A549 (cell line): ENCODE data around the gene ZBTB12. TPM values are rescaled to one million over a fixed set of nuclear protein-coding genes. Genes with fewer than 3 reads are reported as not detected.

Experiments used
- ATAC-seq, 2 experiments: fragments of 200-7000 bp in 1 of 2; fragments of >200 bp in 1 of 2; cut with Nextera tagmentation in 1 of 2; cut with Tn5 transposase in 1 of 2; 3 replicates each; pipeline versions ENCODE4 v1.8.0 to v1.9.1; 2018 to 2020; ENCODE audit warnings: mild to moderate bottlenecking in 1 of 2, moderate library complexity in 1 of 2
- CTCF ChIA-PET: fragments of 300-600 bp; sonication (Branson Sonifier 250); formaldehyde crosslinking; extraction: SDS; loops from one replicate; lab custom pipeline; 2021; ENCODE audit warnings: antibody characterized with exemption, inconsistent platforms; lab: Yijun Ruan, JAX
- POLR2A ChIA-PET: fragments of 350-600 bp; formaldehyde crosslinking; extraction: SDS; loops from one replicate; lab custom pipeline; 2021; ENCODE audit warnings: antibody characterized with exemption, inconsistent platforms; lab: Yijun Ruan, JAX
- DNase-seq, 2 experiments: peaks; one replicate each; pipeline versions ENCODE4 v3.0.0 to v3.0.0-alpha.2; 2011 to 2016; ENCODE audit warnings: low read depth in 1 of 2, low spot score in 1 of 2
- FAIRE-seq: peaks from 2 replicates; lab custom pipeline; 2011; peaks lifted over from hg19 to GRCh38; lab: Jason Lieb, UNC
- H3K27ac ChIP-seq, 2 experiments: fragments of >200 bp; sonication (Bioruptor Twin); formaldehyde crosslinking; 3 replicates each; pipeline ENCODE4 v1.5.1; 2016 to 2017
- H3K4me1 ChIP-seq: fragments of >200 bp; sonication (Bioruptor Twin); formaldehyde crosslinking; 3 replicates; pipeline ENCODE4 v1.6.1; 2016
- H3K4me2 ChIP-seq: fragments of >200 bp; sonication (Bioruptor Twin); formaldehyde crosslinking; 3 replicates; pipeline ENCODE4 v1.6.1; 2016
- H3K4me3 ChIP-seq: fragments of >200 bp; sonication (Bioruptor Twin); formaldehyde crosslinking; 3 replicates; pipeline ENCODE4 v1.5.1; 2016
- H3K9me3 ChIP-seq: fragments of >200 bp; sonication (Bioruptor Twin); formaldehyde crosslinking; 3 replicates; pipeline ENCODE4 v1.6.1; 2016
- ATOH8 ChIP-seq: fragments of 250-450 bp; sonication (Bioruptor Pico); IDR thresholded peaks from 2 replicates; pipeline ENCODE4 v1.5.0; 2020; ENCODE audit warnings: low read depth, mild to moderate bottlenecking, moderate library complexity
- BHLHE40 ChIP-seq: IDR thresholded peaks from 2 replicates; pipeline ENCODE4 v1.6.1; 2012; ENCODE audit warnings: low read depth, low read length, inconsistent platforms
- CHD2 ChIP-seq: fragments of 150-350 bp; IDR thresholded peaks from 2 replicates; pipeline ENCODE4 v1.6.1; 2014; ENCODE audit warnings: low read length; ENCODE audit not compliant: partially characterized antibody
- CHD4 ChIP-seq: fragments of 200-600 bp; sonication (generic); IDR thresholded peaks from 2 replicates; pipeline ENCODE4 v1.6.1; 2016; ENCODE audit warnings: antibody characterized with exemption, mild to moderate bottlenecking, borderline replicate concordance
- CTCF ChIP-seq: fragments of >200 bp; sonication (Bioruptor Twin); formaldehyde crosslinking; IDR thresholded peaks from 3 replicates; pipeline ENCODE4 v1.5.1; 2016
- E2F6 ChIP-seq: IDR thresholded peaks from 2 replicates; pipeline ENCODE4 v1.6.1; 2012; ENCODE audit warnings: low read depth, borderline replicate concordance
- EP300 ChIP-seq, 2 experiments: fragments of >200 bp; sonication (Bioruptor Twin); formaldehyde crosslinking; IDR thresholded peaks; 2 replicates in 1 of 2; 3 replicates in 1 of 2; pipeline ENCODE4 v1.6.1; 2016 to 2017
- FOSB ChIP-seq: fragments of 250-450 bp; sonication (Bioruptor Pico); IDR thresholded peaks from 2 replicates; pipeline ENCODE4 v1.5.0; 2020; ENCODE audit warnings: mild to moderate bottlenecking, moderate library complexity
- FOSL2 ChIP-seq, 2 experiments: fragments of 450-650 bp in 1 of 2; fragments of >200 bp in 1 of 2; sonication (Bioruptor Twin) in 1 of 2; formaldehyde crosslinking; IDR thresholded peaks; 2 replicates each; pipeline versions ENCODE4 v1.5.0 to v1.6.1; 2016 to 2020; ENCODE audit warnings: mild to moderate bottlenecking in 1 of 2, moderate library complexity in 1 of 2
- FOXS1 ChIP-seq: fragments of 250-450 bp; sonication (Bioruptor Pico); IDR thresholded peaks from 2 replicates; pipeline ENCODE4 v1.5.0; 2020; ENCODE audit warnings: mild to moderate bottlenecking, moderate library complexity
- GATA3 ChIP-seq: IDR thresholded peaks from 2 replicates; pipeline ENCODE4 v1.6.1; 2012; ENCODE audit warnings: borderline replicate concordance
- JUN ChIP-seq, 2 experiments: fragments of >200 bp; sonication (Bioruptor Twin); formaldehyde crosslinking; IDR thresholded peaks; 2 replicates in 1 of 2; 3 replicates in 1 of 2; pipeline ENCODE4 v1.6.1; 2016 to 2017
- MAFK ChIP-seq: fragments of 450-650 bp; IDR thresholded peaks from 2 replicates; pipeline ENCODE4 v1.6.1; 2014; ENCODE audit not compliant: partially characterized antibody
- MAX ChIP-seq: IDR thresholded peaks from 2 replicates; pipeline ENCODE4 v1.6.1; 2012
- MYC ChIP-seq: IDR thresholded peaks from 2 replicates; pipeline ENCODE4 v1.6.1; 2012; ENCODE audit warnings: mild to moderate bottlenecking, inconsistent platforms, low read length, improper control_type of control experiment, borderline replicate concordance
- NR3C1 ChIP-seq: fragments of >200 bp; sonication (Bioruptor Twin); formaldehyde crosslinking; IDR thresholded peaks from 3 replicates; pipeline ENCODE4 v1.6.1; 2017
- PHF8 ChIP-seq: fragments of 200-600 bp; sonication (generic); IDR thresholded peaks from 2 replicates; pipeline ENCODE4 v1.6.1; 2016; ENCODE audit warnings: low read depth, mild to moderate bottlenecking, antibody characterized with exemption, moderate library complexity, borderline replicate concordance
- POLR2A ChIP-seq: IDR thresholded peaks from 2 replicates; pipeline ENCODE4 v1.6.1; 2012; ENCODE audit warnings: mild to moderate bottlenecking, low read length
- RARB ChIP-seq: fragments of 250-450 bp; sonication (Bioruptor Pico); IDR thresholded peaks from 2 replicates; pipeline ENCODE4 v1.8.0; 2021; ENCODE audit warnings: mild to moderate bottlenecking, moderate library complexity
- RCOR1 ChIP-seq: fragments of 150-350 bp; IDR thresholded peaks from 2 replicates; pipeline ENCODE4 v1.6.1; 2014; ENCODE audit warnings: antibody characterized with exemption, low read length, low read depth
- RFX5 ChIP-seq: fragments of 450-650 bp; IDR thresholded peaks from 2 replicates; pipeline ENCODE4 v1.7.1; 2014; ENCODE audit warnings: antibody characterized with exemption, mild to moderate bottlenecking, moderate library complexity
- RNF2 ChIP-seq: fragments of 200-600 bp; sonication (generic); IDR thresholded peaks from 2 replicates; pipeline ENCODE4 v1.6.1; 2016; ENCODE audit warnings: low read depth, mild to moderate bottlenecking, antibody characterized with exemption, moderate library complexity, borderline replicate concordance
- SREBF2 ChIP-seq: fragments of 450-650 bp; IDR thresholded peaks from 2 replicates; pipeline ENCODE4 v1.6.1; 2014; ENCODE audit warnings: mild to moderate bottlenecking, moderate library complexity
- TFCP2L1 ChIP-seq: fragments of 250-450 bp; sonication (Bioruptor Pico); IDR thresholded peaks from 2 replicates; pipeline ENCODE4 v1.5.0; 2021; ENCODE audit warnings: mild to moderate bottlenecking
- USF2 ChIP-seq: fragments of 450-650 bp; IDR thresholded peaks from 2 replicates; pipeline ENCODE4 v1.6.1; 2014; ENCODE audit warnings: antibody characterized with exemption
- ZC3H11A ChIP-seq: fragments of 450-650 bp; IDR thresholded peaks from 2 replicates; pipeline ENCODE4 v1.6.1; 2014; ENCODE audit warnings: antibody characterized with exemption, mild to moderate bottlenecking
- ZFP36 ChIP-seq: fragments of 450-650 bp; IDR thresholded peaks from 2 replicates; pipeline ENCODE4 v1.6.1; 2014; ENCODE audit warnings: borderline replicate concordance; ENCODE audit not compliant: partially characterized antibody
- ZNF302 ChIP-seq: fragments of 250-450 bp; sonication (Bioruptor Pico); IDR thresholded peaks from 2 replicates; pipeline ENCODE4 v1.9.0; 2021; ENCODE audit warnings: inconsistent platforms, mild to moderate bottlenecking, moderate library complexity
- whole genome bisulfite sequencing: methylation state at CpG from one replicate; pipeline ENCODE4 v1.1.6; 2017; ENCODE audit errors: missing lambda C conversion rate; 5-methylcytosine and 5-hydroxymethylcytosine counted together
- polyA plus RNA-seq, 4 experiments: library from polyadenylated mRNA; depleted of rRNA in 3 of 4; stranded (reverse); fragments of >200 nt; fragmentation: RNase III in 1 of 4; extraction: RNeasy Plus Mini Kit Qiagen cat#74134 plus additional on column Dnase treatment in 1 of 4; gene quantifications; 2 replicates in 3 of 4; 3 replicates in 1 of 4; pipeline ENCODE4 v1.2.3, GENCODE V29; 2011 to 2017

The ZBTB12 gene
- polyA plus RNA-seq, 2 of the 4 experiments (the other 2 are of a cell fraction) = 2.2 to 10.0 TPM

- Histone ChIP-seq H3K4me1 (peaks cover 4% of the 10 kb centered on the region; the same call in 1 of the 3 replicates), H3K27ac (peak within 1 kb of the TSS; percentile 69 to 81)
- POLR2A ChIA-PET = interaction anchor here (0.6 to 1.2 kb wide), 8 partner anchors 21 to 159 kb away, joined by 3 to 13 read pairs (median 4); partner anchors contain the start of genes ABHD16A, HSPA1A, HSPA1B and HSPA1L
- TF ChIP-seq FOSB (CRISPR knock-in tag) (no peak), USF2 (peak; percentile 98), MYC (no peak), RFX5 (peak; percentile 77; the same call in 1 of the 2 replicates), POLR2A (peak; percentile 85), FOSL2 (IDR thresholded peaks at IDR 0.05) (no peak), FOSL2 (CRISPR knock-in tag; IDR thresholded peaks at IDR 0.05) (peak; percentile 72), EP300 (IDR thresholded peaks at IDR 0.05) (no peak), MAFK (no peak), PHF8 (peak; percentile 72), RNF2 (no peak), E2F6 (peak; percentile 60), ATOH8 (CRISPR knock-in tag) (no peak), JUN (IDR thresholded peaks at IDR 0.05) (0 out of 5 replicates have a peak, but pooled peaks of 1 of the 2 experiments have one; percentile 29), MAX (peak; percentile 71), ZC3H11A (no peak)
- TF ChIP-seq, all 56 proteins: peak for 8
- no peak for FAIRE-seq
- CTCF ChIA-PET = interaction anchor here (1.0 to 2.6 kb wide), 7 partner anchors 10 to 236 kb away, joined by 3 to 11 read pairs (median 5); no protein-coding TSS in a partner anchor
- peak within 1 kb of the TSS; percentile 74 for H3K4me3 ChIP-seq
- DNase-seq = peak; percentile 99 to 100
- peak within 1 kb of the TSS; percentile 95 for H3K4me2 ChIP-seq
- ATAC-seq = peak; percentile 97 to 98
- H3K9me3 ChIP-seq = no peaks in the 10 kb centered on the region
- 3% methylated on average over 45 of the region's 64 CpGs for WGBS
These were observed 39.3 kb downstream of the ZBTB12 start, which contains the start of gene NEU1 for GRCh38 chr6:31862344-31863235. Gene NEU1, minus strand, starts transcription at chr6:31862821. Its CDS starts 45 bp downstream, at chr6:31862776.

GRCh38 chr6:31861919-31862343 is 40.0 kb downstream of the ZBTB12 start:
- H3K4me3 ChIP-seq = peak overlapping the region; percentile 74
- CTCF ChIA-PET = interaction anchor here (1.3 to 2.6 kb wide), 2 partner anchors 10 to 32 kb away, joined by 6 to 11 read pairs; no protein-coding TSS in a partner anchor
- ATAC-seq (no peak), DNase-seq (no peak), FAIRE-seq (no peak)
- peaks cover 4% of the 10 kb centered on the region; the same call in 1 of the 3 replicates for H3K4me1 ChIP-seq
- H3K27ac ChIP-seq = peak overlapping the region; percentile 69 to 77; a peak in 4 of 6 replicates
- peak overlapping the region; percentile 83 for H3K4me2 ChIP-seq
- POLR2A ChIA-PET = interaction anchor here (1.1 kb wide), 1 partner anchor 20 kb away, joined by 3 read pairs; no protein-coding TSS in a partner anchor
- H3K9me3 ChIP-seq = no peaks in the 10 kb centered on the region
- 57% methylated on average over 16 of the region's 17 CpGs for WGBS
- TF ChIP-seq ZC3H11A (no peak), RCOR1 (no peak), CTCF (no peak), CHD2 (no peak), E2F6 (no peak), RARB (CRISPR knock-in tag) (no peak), FOXS1 (no peak), RNF2 (no peak), NR3C1 (no peak), MAX (no peak), ZFP36 (no peak), SREBF2 (no peak), ZNF302 (CRISPR knock-in tag) (no peak), BHLHE40 (no peak), TFCP2L1 (CRISPR knock-in tag) (no peak), GATA3 (no peak), CHD4 (no peak)
